GM19193 (cell line): ENCODE measurements around the gene ACY1.

Experiments used
- POLR2A ChIP-seq: IDR thresholded peaks from 4 replicates; pipeline ENCODE4 v1.6.1; 2011; ENCODE audit not compliant: insufficient read depth, insufficient read length; ENCODE audit errors: extremely low read depth

Gene ACY1

GRCh38 chr3:52001443-52001974, 18.2 kb downstream of the ACY1 start:
- TF ChIP-seq POLR2A = no peak

DNA sequence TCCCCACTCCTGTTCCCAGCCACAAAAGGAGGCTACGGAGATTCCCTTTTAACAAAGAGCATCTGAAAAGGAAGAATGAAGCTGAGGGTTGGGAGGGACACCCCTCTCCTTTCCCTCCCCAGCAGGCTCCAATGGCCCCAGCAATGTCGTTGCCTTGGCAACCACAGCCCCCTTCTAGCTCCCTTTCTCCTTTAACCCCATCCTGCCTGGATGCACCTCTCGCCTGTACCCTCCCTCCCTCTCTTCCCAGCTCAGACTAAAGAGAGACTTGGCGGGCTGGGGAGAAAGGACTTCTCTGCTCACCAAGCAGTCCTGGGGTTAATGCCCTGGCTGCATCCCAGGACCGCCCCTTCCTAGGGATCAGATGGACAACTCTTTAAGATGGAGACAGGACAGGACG, 19.4 kb downstream of the ACY1 start:
- no peak for TF ChIP-seq POLR2A

GRCh38 chr3:52004163-52004787, 20.9 kb downstream of the ACY1 start:
- no peak for TF ChIP-seq POLR2A

DNA sequence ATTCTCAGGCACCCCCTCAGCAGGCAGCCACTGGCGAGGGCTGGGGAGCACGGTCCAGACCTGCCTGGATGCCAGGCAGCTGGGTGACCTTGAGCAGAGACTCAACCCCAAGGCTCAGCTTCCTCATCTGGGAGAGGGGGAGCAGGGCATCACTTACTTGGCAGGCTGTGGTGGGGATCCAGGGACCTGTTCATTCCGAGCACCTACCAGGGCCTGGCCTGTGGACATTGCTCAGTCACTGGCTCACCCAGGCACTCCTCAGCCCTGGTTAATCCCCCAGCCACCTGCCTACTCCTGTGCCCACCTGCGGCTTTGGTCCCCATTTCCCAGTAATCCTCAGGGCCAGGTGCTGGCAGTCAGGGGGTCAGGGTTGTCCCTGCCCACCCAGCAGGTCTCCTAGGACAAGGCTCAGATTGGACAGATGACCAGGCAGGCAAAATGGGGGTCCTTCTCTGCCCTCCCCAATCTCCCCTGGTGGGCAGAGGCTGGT, 21.6 kb downstream of the ACY1 start:
- TF ChIP-seq POLR2A = no peak

GRCh38 chr3:52005571-52005986, 22.2 kb downstream of the ACY1 start:
- no peak for TF ChIP-seq POLR2A

DNA sequence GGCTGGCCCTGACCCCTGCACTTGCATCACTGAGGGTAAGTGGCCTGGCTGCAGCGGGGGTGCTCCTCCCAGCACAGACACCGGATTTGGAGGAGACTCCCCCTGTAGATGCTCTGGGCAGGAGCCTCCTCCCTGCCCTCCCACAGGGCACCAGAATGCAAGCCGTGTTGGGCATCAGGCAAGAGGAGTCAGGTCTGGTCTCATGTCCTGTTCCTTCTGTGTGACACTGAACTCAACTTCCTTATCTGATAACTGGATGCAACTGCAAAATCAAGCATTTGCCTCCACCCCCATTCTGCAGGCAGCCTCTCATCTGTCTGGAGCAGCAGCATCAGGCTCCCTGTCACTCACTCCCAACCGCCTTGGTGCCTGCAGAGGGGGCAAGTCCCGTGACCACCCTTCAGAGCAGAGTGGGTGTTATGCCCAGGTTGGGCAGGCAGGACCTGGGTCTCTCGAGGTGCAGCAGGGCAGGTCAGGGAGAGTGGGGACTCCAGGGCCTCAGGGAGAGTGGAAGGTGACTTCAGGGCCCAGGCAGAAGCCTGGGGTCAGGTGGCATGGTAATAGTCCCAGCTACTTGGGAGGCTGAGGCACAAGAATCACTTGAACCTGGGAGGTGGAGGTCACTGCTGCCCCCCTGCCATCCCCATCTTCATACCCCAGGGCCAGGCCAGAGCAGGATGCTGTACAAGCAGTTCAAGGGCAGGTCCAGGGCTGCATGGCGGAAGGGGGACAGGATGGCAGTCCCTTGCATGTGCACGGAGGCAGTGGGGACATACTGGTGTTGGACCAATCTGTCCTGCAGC, 22.9 kb downstream of the ACY1 start:
- no peak for TF ChIP-seq POLR2A

DNA sequence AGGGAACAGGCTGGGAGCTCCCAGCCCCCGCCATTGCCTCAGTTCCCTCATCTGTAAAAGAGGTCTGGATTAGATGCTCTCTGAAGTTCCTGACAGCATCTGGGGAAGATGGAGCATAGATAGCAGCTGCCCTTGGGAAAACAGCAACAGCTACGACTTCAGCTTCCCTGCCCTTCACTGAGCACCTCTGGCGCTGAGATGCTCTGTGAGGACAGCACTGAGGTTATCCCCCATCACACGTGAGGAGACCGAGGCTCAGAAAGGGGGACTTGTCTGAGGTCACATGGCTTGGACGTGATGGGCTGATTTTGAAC, 23.4 kb downstream of the ACY1 start:
- no peak for TF ChIP-seq POLR2A

- TF ChIP-seq POLR2A = no peak
Observed at GRCh38 chr3:52007291-52007690, 24.0 kb downstream of the ACY1 start.

DNA sequence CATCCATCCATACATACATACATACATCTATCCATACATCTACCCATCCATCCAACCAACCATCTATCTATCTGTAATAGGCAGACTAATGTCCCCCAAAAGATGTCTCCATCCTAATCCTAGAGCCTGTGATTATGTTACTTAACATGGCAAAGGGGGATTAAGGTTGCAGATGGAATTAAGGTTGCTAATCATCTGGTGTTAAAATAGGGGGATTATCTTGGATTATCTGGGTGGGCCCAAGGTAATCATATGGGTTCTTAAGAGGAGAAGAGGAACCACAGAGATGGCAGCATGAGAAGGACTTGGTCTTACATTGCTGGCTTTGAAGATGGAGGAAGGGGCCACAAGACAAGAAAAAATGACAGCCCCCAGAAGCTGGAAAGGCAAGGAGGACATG, 27.1 kb downstream of the ACY1 start:
- TF ChIP-seq POLR2A = no peak

- TF ChIP-seq POLR2A = no peak
Observed at GRCh38 chr3:52012699-52013098, 29.4 kb downstream of the ACY1 start.

- TF ChIP-seq POLR2A = no peak
Observed at GRCh38 chr3:52013802-52014598, 30.7 kb downstream of the ACY1 start.

- no peak for TF ChIP-seq POLR2A
Observed at GRCh38 chr3:52014613-52015012, 31.3 kb downstream of the ACY1 start.

DNA sequence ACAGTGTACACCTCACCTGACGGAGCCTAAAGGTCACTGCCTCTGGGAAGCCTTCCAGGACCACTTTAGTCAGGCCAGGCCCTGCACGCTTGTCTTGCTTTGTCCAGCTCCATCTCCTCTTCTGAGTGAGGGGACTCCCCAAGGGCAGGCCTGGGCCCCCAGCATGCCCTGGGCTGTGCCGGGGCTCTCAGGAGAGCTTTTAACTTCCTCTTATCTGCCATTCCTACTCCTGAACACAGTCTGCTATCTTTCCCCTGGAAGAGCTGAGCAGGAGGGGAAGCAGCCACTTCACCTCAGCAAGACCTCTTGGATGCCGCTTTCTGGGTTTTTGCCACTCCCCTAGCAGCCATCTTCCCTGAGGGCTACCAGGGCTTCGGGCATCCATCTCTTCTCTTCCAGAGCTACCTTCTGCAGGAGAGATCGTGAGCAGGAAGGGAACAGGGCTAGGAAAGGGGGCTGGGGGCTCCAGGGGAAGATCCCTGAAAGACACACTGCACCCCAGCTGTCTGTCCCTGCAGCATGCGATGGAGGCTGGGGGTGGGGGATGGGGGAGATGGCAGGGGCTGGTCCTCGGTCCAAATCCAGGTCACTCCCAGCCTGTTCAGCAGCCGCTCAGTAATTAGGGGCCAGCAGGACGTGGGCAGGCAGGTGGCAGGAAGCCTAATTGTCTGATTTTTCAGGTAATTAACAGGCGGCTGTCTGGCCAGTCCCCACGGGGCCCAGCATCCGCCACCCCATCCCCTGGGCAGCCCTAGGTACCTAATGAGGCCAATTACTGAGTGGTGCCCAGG, 32.3 kb downstream of the ACY1 start:
- no peak for TF ChIP-seq POLR2A

- no peak for TF ChIP-seq POLR2A
Observed at GRCh38 chr3:52017586-52017985, 34.3 kb downstream of the ACY1 start.
